ENCODE results near the gene EPHA6.
A peak's percentile ranks its signal among the peaks of the same experiment; 100 is the strongest.
"Not testable (repeated sequence)": the region's sequence is repeated elsewhere in the genome, so short reads cannot be mapped to it uniquely, and the experiment has no call there.

Gene EPHA6

DNA sequence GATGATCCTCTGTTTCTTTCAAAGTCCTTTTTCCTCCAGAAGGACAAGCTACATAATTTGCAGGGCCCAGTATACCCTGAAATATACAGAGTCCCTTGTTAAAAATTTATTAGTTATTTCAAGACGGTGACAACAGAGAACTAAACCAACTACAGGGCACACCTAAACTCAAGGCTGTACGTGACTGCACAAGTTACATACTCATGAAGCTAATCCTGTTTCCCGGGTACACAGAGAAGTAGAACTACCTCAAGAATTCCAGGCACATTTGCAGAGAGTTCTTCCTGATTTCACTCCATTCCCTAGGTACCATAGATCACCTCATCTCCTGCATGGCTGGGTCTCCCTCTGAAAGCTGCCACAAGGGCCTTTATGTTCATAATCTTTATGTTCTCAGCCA, 670.8 kb downstream of the EPHA6 start:
- no peak for FAIRE-seq

DNA sequence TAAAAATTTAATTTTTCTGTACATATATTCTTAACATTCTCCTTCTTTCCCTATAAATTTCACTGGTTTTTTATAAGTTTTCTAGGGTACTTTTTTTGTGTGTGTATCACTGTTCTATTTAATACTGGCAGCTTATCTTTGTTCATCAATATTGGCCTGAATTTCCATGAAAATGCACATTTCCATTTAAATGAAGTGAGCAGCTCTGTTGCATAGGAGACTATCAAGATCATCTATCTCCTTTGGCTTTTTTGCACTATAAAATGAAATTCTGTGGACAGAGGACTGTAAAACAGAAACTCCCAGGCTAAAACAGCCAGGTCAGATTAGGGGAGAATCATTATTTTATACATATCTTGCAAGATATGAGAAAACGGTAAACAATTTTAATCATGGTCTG, 673.2 kb downstream of the EPHA6 start:
- no peak for FAIRE-seq

DNA sequence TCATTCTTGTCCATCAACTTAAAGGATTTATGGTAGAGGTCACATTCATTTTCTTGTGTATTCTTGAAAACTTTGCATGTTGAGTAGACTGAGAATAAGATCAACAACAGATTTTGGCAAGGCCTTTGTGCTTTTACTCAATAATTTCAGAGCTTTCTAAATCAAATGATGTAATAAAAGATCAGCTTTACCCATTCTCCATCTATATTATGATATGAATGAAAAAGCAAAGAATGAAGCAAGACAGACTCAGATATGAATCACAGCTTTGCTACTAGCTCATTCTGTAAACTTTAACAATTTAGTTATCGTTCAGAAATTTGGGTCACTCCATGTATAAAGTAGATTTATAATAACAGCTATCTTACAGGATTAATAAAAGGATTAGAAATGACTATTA, 674.3 kb downstream of the EPHA6 start:
- no peak for FAIRE-seq

DNA sequence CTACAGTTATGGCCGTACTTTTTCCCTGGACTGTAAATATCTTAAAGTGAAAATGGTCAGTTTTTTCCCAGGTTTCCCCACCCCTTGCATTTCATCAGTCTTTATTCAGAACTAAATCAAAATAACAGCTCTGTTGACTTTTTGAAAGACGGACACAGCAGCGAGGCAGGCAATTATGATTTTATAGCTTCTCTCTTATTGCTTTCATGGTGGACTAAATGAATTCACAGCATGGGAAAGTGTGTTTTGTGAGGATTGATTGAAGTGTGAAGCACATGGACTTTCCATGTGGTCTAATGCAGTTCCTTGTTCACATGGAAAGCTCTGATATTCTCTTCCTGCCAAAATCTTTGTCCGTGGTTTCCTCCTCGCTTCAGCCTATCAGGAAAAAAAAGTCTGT, 681.5 kb downstream of the EPHA6 start:
- no peak for FAIRE-seq

DNA sequence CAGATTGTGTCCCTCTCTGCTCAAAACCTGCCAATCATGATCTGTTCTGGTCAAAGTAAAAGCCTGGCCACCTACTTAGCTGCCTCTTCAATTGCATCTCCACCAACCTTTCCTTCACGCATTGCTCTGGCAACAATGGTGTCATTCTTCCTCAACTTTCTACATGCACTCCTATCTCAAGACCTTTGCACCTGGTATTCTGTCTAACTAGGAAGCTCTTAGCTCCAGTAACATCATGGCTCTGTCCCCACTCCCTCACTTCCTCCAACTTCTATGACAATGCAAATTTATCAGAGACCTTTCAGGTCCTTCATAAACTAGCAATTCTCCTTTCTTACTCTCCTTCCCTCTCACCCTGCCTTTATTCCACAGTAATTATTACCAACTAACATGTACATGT, 682.7 kb downstream of the EPHA6 start:
- no peak for FAIRE-seq

DNA sequence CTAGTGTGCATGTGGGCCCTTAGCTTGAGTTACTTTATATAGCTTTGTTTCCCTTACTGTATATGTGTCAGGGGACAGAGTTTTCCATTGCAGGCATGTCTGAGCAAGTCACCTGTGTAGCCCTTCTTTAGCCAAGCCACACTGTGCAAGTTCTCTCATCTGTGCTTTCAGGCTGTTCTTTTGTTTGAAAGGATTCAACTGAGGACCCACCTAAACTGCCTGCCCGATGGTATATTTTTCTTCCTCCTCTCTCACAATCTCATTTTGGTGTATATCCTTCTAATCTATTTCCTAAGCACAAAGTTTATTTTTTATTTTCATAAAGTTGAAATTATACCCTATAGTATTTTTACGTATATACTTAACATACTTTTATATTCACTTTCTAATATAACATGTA, 690.1 kb downstream of the EPHA6 start:
- no peak for FAIRE-seq

DNA sequence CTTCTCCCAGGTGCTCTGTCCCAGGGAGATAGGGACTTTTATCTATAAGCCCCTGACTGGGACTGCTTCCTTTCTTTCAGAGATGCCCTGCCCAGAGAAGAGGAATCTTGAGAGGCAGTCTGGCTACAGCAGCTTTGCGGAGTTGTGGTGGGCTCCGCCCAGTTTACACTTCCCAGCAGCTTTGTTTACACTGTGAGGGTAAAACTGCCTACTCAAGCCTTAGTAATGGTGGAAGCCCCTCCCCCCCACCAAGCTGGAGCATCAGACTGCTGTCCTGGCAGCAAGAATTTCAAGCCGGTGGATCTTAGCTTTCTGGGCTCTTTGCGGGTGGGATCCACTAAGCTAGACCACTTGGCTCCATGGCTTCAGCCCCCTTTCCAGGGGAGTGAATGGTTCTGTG, 696.4 kb downstream of the EPHA6 start:
- no peak for FAIRE-seq

DNA sequence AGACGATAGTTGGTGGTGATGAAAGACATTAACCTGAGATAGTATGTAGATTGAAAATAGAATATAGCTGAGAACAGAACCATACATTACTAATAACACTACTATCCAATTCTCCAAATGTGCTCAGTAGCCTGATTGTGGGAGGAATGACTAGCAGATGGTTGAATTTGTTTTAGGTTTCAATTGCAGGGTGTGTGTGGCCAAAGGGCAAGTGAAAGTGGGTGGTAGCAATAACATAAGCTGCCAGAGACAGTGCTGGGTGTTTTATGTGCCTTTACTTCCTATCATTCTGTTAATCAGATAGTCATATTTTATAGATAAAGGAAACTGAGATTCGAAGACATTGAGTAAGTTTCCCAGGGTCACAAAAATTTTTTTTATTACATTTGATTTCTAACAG, 700.7 kb downstream of the EPHA6 start:
- FAIRE-seq, result no peak

DNA sequence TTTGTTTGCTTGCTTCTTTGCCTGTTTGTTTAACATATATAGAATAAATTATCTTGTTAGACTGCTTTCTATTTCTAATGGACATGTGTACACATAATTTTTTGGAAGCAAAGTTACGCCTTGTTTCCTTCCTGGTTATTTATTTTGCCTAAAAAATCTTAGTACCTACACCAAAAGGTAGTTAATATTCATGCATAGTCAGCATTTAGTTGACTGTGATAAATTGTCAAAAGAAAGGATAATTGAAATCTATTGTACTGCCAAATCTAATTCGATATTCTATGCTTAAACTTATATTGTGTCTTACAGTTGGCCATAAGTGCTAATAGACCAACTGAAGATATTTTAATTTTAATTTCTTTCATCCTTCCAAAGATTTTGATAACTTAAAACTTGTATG, 716.3 kb downstream of the EPHA6 start:
- FAIRE-seq, result no peak

DNA sequence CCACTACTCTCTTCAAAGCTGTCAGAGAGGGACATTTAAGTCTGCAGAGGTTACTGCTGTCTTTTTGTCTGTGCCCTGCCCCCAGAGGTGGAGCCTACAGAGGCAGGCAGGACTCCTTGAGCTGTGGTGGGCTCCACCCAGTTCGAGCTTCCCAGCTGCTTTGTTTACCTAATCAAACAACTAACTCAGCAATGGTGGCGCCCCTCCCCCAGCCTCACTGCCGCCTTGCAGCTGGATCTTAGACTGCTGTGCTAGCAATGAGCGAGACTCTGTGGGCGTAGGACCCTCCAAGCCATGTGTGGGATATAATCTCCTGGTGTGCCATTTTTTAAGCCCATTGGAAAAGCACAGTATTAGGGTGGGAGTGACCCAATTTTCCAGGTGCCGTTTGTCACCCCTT, 733.2 kb downstream of the EPHA6 start:
- FAIRE-seq, result not testable (repeated sequence)

DNA sequence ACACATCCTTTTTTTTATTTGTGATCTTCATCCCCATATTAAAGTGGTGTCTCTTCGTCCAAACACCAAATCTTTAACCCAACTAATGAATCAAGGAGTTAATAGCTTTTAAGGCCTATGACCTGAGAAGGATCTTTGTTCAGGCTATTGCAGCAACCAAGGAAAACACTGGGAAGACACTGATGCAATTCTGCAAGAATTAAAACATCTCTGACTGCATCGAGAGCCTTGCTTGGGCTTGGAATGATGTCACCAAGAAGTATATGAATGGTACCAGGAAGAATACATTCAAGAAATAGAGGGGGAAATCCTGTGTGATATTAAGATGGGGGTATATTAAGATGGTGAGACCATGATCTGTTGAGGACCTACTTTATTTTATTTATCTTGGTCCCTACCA, 736.0 kb downstream of the EPHA6 start:
- no peak for FAIRE-seq

DNA sequence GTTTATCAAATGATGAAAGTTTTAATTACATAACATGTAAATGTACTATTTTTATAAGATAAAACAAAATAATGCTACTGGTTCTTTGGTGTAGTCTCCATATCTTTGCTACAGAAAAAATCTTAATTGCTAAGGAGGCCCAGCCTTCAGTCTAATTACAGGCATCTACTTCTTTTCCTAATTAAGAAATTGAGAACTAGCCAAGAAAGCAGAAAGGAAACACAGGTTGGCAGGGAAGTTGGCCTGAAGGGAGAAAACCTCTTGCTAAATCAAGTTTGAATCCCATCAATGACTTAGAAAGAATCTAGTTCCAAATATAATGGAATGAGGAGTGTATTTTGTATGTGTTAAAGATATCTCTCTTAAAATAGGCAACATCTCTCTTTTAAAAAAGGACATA, 737.8 kb downstream of the EPHA6 start:
- FAIRE-seq, result no peak

DNA sequence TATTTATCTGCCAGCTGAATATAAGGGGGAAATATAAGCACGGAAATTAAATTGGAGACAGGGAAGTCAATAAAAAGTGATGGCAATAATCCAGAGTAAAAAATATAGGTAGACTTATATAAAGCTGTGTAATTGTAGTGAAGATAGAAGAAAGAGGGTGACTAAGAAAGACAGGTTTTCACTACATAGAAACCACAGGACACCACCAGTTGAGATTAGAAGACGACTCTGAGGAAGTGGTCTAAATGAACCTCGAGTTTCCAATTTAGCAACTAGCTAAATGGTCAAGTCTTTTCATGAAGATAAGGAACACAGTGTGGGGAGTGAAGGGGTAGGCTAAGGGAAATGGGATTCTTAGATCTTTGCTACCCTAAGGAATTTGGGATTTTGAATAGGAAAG, 761.3 kb downstream of the EPHA6 start:
- no peak for FAIRE-seq

DNA sequence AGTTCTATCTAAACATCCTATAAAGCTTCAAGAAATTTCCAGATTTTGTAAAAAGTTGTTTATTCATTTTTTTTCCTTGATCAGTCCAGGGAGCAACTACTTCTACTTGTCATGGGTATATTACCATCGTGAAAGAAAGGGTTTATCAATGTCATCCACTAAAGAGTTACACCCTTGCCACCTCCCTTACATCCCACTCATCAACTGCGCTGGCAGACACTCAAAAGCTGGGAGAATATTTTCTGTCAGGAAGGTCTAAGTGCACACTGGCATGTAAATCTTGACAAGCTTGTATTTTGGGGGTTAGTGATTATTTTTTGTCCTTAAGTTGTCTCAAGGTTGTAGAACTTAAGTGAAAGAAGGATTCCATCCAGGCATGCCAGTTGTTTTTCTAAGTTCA, 761.8 kb downstream of the EPHA6 start:
- FAIRE-seq, result no peak

DNA sequence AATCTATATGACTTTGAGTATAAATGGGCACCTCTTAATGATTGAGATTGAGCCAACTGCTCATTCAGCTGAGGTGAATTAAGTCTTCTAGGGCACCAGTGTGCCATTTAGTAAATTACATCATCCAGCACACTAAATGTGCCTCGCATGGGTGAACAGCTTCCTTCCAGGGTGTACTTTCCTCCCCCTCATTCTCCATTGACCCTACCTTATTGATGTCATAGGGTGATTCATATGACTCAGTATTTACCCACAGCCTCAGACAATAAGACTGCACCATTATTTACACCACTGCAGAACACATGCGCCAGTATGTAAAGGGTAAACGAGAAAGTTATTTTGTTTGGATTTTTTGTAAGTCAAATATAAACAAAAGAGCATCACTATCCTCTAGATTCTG, 765.0 kb downstream of the EPHA6 start:
- no peak for FAIRE-seq

DNA sequence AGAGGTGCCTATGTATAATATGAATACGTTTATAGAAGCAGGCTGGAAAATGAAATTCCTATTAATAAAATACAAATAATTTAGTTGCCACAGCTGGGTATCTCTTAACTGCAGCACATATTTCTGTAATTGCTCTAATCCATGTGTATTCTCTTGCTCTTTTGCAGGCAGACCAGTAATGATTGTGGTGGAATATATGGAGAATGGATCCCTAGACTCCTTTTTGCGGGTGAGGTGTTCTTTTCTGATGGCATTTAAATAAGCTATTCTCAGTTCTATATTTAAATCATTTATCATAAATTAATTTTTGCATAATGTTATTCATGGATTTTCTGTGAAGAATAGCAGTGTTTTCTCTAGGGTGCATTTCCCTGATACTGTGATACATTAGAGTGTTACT, 796.2 kb downstream of the EPHA6 start:
- no peak for FAIRE-seq

DNA sequence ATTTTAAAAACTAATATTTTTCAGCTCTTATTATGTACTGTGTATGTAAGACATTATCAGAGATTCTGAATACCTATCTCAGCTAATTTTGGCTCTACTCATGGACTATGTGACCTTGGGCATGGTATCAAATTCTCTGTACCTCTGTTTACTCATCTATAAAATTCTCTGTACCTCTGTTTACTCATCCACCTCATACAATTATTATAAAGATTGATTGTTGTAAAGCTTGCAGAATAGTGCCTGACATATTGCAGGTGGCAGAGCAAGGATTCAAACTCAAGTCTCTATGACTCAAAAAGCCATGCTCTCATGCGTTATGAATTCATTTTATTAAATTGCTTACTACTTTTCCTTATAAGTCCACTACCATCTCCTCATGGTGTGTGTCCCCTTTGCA, 798.2 kb downstream of the EPHA6 start:
- no peak for FAIRE-seq

DNA sequence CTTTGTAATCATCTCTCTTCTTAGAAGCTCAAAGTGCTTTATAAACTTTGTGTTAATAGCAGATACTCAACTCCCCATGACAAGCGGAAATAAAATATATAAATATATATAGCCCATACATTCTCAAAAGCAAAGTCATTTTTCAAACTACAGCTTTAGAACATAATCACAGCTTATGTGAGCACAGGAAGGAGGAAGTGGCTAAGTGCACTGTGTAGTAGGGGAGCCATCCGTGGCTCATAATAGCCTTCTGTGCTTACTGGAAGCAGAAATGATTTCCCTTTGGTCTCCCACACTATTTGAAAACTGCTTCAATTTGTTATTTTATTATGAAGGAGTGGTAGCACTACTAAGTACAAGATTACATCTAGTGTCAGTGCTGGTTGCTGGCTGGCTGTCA, 798.7 kb downstream of the EPHA6 start:
- FAIRE-seq, result no peak

DNA sequence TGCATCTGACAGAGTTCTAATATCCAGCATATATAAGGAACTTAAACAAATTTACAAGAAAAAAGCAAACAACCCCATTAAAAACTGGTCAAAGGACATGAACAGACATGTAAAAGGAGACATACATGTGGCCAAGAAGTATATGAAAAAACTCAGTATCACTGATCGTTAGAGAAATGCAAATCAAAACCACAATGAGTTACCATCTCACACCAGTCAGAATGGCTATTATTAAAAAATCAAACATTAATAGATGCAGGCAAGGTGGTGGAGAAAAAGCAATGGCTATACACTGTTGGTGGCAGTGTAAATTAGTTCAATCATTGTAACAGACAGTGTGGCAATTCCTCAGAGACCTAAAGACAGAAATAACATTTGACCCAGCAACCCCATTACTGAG, 806.1 kb downstream of the EPHA6 start:
- not testable (repeated sequence) for FAIRE-seq

DNA sequence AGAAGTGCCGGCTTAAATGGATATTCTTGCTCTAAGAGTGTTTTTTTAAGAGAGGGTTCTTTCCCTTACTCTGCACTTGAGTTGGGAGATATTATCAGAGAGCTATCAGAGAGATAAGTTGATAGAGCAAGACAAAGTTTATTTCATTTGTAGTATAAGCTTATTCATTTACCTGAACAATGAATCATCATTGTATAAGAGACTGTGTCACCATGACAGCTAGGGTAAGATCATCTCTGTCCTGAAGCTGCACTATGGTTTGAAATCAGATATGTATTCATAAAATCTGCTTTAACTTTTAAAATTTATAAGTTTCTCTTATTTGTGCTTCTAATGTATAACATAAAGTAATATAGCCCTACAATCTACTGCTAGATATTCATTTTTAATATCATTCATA, 822.1 kb downstream of the EPHA6 start:
- no peak for FAIRE-seq

DNA sequence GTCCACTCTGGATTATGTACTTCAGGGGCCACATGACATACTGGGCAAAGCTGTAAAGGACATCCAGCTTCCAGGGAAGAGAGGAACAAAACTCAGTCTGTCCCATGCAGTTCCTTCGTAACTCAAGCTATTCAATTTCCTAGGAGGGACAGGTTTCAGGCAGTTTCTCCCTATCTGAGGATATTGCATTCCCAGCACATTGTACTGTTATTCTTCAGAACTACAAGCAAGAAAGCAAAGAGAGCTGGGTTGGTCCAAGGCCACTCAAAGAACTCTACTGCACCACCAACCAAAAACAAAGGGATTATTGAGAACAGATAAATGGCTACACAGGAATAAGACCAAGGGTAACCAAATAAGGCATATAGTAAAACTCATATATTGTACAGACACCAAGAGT, 832.5 kb downstream of the EPHA6 start:
- no peak for FAIRE-seq

DNA sequence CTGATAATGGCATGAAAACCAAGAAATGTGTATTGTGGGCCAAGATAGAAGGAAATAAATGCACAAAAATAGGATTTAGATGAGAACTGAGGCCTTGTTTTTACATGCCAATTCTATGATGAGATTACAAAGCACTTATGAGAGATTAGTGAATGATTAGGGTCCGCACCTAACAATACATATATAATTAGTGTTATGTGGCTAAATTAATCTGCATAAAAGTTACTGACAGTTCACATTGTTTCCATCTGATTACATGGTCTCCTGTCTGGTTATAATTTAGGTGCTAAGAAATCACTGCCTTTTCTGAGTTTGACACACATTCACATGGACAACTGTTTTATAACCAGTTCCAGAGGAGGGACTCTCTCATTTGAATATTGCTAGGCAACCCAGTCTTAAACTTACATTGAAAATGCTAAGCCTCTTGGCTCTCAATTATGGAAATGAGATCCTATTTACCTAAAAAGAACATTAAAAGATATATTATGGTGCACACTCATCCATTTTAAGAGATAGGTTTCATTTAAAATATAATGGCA, 833.1 kb downstream of the EPHA6 start:
- FAIRE-seq, result no peak

DNA sequence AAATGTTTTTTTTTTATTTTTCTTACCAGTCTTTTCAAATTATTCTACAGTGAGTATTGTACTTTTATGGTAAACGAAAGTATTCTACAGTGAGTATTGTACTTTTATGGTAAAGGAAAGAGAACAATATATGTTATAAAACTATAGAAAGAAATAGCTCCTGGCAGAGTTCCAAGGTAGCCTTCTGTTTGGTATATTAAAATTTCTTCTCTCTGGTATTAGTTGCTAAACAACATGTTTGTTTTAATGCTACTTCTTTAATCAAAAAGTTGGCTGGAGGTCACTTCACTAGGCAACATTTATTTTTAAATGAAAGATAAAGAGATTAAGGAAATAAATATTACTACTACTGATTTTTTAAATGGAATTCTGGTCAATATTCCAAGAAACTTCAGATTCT, 841.6 kb downstream of the EPHA6 start:
- no peak for FAIRE-seq

DNA sequence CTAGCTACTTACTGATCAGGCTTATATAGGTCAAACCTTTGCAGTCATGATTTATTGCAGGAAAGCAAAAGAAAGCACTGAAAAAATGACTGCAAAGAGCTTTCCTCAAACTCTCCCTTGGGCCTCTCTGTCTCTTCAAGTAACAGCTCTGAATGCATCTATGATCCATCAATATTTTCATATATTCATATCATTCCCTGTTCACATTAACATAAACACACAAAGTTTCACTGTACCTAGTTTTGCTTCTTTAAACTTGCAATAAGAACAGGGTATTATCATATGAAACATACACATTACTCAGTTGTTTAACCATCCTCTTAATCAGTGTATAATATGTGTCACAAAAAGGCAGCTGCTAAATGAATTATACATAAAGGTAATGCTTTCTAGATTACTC, 842.2 kb downstream of the EPHA6 start:
- no peak for FAIRE-seq

DNA sequence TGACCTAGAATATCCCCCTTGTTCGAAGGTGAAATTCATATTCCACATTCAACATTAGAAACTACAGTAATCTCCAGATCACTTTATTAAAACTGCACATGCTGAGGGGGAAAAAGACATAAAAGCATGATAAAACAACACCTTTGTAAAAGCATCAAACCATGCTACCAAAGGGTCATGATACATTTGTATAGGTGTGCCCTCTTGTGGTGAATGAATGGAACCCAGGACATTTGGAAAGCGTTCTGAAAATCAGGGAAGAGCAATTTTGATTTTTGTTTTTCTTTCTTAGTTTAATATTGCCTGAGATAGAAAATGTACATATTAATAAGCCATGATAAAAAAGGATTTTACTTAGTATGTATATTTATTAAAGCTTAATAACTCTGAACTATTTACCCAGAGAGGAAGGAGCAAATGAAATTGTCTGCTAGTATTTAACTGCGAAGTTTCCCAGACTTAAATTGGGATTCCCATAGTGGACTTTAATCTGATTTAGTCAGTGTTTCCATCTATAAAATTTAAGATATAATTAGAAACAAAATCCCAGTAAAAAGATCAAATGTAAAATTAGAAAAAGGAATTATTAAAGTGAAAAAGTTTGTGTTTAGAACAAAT, 844.4 kb downstream of the EPHA6 start:
- peak; percentile 77 for FAIRE-seq

DNA sequence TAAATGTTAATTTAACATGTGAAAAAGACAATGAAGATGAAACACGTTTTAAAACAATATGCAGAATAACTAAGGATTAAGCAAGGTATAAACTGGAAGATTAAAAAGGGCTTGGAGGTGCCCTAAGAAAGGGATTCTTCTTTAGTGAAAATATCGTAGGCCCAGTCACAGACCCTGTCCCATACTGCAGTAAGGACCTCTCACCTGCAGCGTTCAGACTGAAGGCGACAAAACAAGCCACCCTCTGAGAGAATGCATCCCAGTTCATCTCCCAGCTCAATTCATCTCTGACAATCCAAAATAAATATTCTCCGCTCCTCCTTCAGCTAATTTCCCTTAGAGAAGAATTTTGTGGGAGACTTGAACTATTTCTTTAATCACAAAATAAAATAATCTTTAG, 847.9 kb downstream of the EPHA6 start:
- no peak for FAIRE-seq

Measured in G401.6 (cell line).